NCI-H1417 (cell line): ENCODE results near the gene CNTROB.
"Not testable (repeated sequence)": the region's sequence is repeated elsewhere in the genome, so short reads cannot be mapped to it uniquely, and the experiment has no call there.

Experiments
- DNase-seq, 3 experiments: peaks; one replicate each; lab custom pipeline; 2025; lab: John Stamatoyannopoulos, UW

The CNTROB gene

GRCh38 chr17:7940743-7941142, 8.7 kb downstream of the CNTROB start:
- no peak for DNase-seq

GRCh38 chr17:7943291-7943690, 11.3 kb downstream of the CNTROB start:
- no peak for DNase-seq

GRCh38 chr17:7944326-7944725, 12.3 kb downstream of the CNTROB start:
- DNase-seq: no peak

GRCh38 chr17:7945651-7946050, 13.6 kb downstream of the CNTROB start:
- no peak for DNase-seq

- DNase-seq: no peak
Observed at GRCh38 chr17:7946441-7946840, 14.4 kb downstream of the CNTROB start.

GRCh38 chr17:7947651-7948050, 15.6 kb downstream of the CNTROB start:
- no peak for DNase-seq

GRCh38 chr17:7950578-7950977, 18.6 kb downstream of the CNTROB start:
- DNase-seq: no peak

- DNase-seq: no peak
Observed at GRCh38 chr17:7951143-7951792, 19.3 kb downstream of the CNTROB start.

- DNase-seq: not testable (repeated sequence)
Observed at GRCh38 chr17:7953266-7953665, 21.3 kb downstream of the CNTROB start.

GRCh38 chr17:7955414-7956227, 23.6 kb downstream of the CNTROB start:
- DNase-seq: no peak

GRCh38 chr17:7956228-7956965, 24.4 kb downstream of the CNTROB start:
- no peak for DNase-seq

- no peak for DNase-seq
Observed at GRCh38 chr17:7959503-7960253, 27.7 kb downstream of the CNTROB start.

GRCh38 chr17:7961421-7961820, 29.4 kb downstream of the CNTROB start:
- DNase-seq: no peak

GRCh38 chr17:7967751-7968150, 35.7 kb downstream of the CNTROB start:
- DNase-seq: no peak

GRCh38 chr17:7969433-7969832, 37.4 kb downstream of the CNTROB start:
- DNase-seq: no peak

GRCh38 chr17:7971651-7972050, 39.6 kb downstream of the CNTROB start:
- no peak for DNase-seq

GRCh38 chr17:7972131-7972785, 40.3 kb downstream of the CNTROB start:
- DNase-seq: no peak

GRCh38 chr17:7974638-7975131, 42.7 kb downstream of the CNTROB start:
- DNase-seq: no peak

GRCh38 chr17:7977039-7977438, 45.0 kb downstream of the CNTROB start:
- no peak for DNase-seq

- peak in 2 of 3 experiments; percentile 18 to 68 for DNase-seq
Observed at GRCh38 chr17:7977805-7978204, 45.8 kb downstream of the CNTROB start.

GRCh38 chr17:7982173-7982572, 50.2 kb downstream of the CNTROB start:
- DNase-seq: no peak
